IMR-90 (cell line): Measurements from ENCODE around the gene SV2B.

Experiments
- CEBPB ChIP-seq: IDR thresholded peaks from 2 replicates; pipeline ENCODE4 v1.6.1; 2012; ENCODE audit warnings: low read depth, low read length, improper control_type of control experiment
- CTCF ChIP-seq: conservative IDR thresholded peaks from 2 replicates; pipeline ENCODE4 v1.5.1; 2012; ENCODE audit warnings: mild to moderate bottlenecking, low read depth, low read length, improper control_type of control experiment
- FOS ChIP-seq: fragments of 150-350 bp; IDR thresholded peaks from 2 replicates; pipeline ENCODE4 v1.6.1; 2016; ENCODE audit warnings: low read depth, low read length
- MXI1 ChIP-seq: IDR thresholded peaks from 2 replicates; pipeline ENCODE4 v1.6.1; 2012; ENCODE audit warnings: low read depth, mild to moderate bottlenecking, low read length, moderate library complexity, borderline replicate concordance
- POLR2A ChIP-seq: IDR thresholded peaks from 2 replicates; pipeline ENCODE4 v1.6.1; 2012; ENCODE audit warnings: mild to moderate bottlenecking, low read depth, low read length
- RAD21 ChIP-seq: IDR thresholded peaks from 2 replicates; pipeline ENCODE4 v1.6.1; 2012; ENCODE audit warnings: low read length, improper control_type of control experiment
- USF2 ChIP-seq: fragments of 150-350 bp; IDR thresholded peaks from 2 replicates; pipeline ENCODE4 v1.6.1; 2017; ENCODE audit warnings: mild to moderate bottlenecking, antibody characterized with exemption, low read length, low read depth

- TF ChIP-seq POLR2A (no peak), CTCF (no peak), RAD21 (no peak), MXI1 (no peak), USF2 (no peak), CEBPB (no peak), FOS (no peak)
Observed at GRCh38 chr15:91294795-91295194, 194.7 kb downstream of the SV2B start.
